ENCODE measurements around the gene MOB1B. TPM values are rescaled to one million over a fixed set of nuclear protein-coding genes. Genes with fewer than 3 reads are reported as not detected.

MOB1B gene
- total RNA-seq, 1 donor from 2014 or later: 15.8 TPM

DNA sequence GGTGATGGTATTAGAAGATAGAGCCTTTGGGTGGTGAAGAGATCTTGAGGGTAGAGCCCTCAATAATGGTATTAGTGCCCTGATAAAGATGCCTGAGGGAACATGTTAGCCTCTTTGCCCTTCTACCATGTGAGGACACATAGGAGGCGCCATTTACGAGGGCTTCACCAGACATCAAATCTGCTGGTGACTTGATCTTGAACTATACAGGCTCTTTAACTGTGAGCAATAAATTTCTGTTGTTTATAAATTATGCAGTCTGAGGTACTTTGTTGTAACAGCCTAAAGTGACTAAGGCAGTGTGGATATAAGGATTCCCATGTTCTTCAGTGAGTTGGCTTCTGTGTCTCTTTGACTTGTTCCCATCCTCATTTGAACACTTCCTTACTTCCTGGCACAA lies 11.8 kb downstream of the MOB1B start:
- intact Hi-C loops (cut with micrococcal nuclease): no loop called here

DNA sequence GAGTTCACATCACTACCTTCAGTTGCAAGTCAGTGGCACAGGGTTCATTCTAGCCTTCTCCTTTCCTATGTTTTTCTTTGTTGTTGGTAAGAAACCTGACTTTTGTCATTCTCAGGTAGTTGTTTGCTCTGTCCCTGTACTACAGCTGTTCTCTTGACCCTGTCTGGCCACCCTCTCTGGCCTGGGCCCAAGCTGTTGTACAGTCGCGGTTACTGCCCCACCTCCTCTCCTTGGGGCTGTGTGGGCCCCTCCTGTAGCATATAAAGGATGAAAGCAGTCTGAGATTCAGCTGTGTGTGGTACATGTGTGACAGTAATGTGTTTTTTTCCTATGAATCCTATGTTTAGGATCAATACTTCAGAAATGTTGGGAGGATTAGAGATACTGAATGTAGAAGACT lies 12.5 kb downstream of the MOB1B start:
- intact Hi-C loops (cut with micrococcal nuclease): no loop called here

DNA sequence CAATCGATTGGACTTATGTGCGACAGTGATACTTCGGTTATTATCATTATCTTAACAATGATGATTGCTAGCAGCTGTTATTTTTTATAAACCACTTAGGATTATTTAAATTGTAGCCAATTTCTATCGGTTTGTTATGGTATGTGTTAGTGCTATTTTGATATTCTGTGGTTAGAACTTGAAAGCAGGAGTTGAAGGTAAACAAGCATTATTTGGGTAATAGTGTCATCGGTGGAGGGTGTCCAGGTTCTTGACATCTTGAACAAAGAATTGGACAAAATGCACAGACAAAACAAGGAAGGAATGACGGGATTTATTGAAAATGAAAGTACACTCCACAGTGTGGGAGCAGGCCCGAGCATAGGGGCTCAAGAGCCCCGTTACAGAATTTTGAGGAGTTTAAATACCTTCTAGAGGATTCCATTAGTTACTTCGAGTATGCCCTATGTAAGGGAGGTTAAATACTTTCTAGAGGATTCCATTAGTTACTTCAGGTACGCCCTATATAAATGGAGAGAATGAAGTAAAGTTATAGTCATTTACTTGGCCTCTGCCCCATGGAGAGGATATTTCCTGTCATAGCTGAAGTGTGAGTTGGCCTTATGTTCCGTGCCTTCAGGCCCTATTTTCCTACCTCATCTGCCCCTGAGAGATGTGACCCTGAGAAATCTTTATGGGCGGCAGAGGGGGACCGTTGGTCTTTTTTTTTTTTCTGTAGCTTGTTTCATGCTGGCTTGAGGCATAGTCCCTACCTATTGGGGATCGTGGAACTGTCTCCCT lies 13.1 kb downstream of the MOB1B start:
- intact Hi-C loops (cut with micrococcal nuclease): no loop called here

DNA sequence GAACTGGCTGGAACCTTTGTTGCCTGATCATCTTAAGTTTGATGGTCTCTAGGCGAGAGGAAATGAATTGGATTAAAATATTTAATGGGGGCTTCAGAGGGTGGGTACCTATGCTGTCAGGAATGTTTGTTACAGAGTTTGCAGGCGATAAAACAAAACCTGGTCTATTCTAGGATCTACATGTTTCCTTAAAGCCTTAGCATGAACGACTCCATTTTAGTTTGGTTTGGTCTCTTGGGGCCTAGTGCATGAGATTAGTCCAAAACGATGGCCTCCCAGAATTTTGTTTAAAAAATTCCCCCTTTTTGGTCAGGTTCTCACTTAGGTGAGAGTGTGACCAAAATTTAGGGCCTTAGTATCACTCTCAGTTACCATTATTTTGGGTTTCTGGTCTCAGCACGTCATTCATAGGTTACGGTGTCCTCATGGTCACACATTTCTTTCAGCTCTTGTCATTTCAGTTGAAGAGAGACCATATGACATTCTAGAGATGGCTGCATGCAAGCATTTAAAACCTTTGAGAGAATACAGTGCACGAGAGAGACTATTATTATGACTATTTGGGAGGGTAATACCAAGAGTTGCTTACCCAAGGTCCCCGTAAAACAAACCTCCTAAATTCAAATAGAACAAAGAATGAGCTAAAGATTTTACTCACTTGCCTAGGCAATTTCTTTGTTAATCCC lies 13.8 kb downstream of the MOB1B start:
- intact Hi-C loops (cut with micrococcal nuclease): no loop called here

DNA sequence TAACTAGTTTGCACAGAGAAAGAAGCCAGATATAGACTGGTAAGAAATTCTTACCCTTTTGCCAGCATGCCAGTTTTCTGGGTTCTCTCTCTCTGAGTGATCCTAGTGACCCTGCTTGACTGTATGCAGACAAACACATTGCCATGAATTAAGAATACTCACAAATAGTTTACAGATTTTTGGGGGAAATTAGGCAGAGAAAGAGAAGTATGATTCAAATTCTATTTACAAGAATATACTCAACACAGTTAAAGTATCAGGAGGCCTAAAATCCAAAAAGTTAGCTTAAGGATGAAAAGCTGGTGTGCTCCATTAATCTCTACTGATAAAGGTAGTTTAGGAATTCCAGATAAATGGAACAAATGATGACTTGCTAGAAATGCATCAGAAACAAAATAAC lies 18.4 kb downstream of the MOB1B start:
- intact Hi-C loops (cut with micrococcal nuclease): no loop called here

DNA sequence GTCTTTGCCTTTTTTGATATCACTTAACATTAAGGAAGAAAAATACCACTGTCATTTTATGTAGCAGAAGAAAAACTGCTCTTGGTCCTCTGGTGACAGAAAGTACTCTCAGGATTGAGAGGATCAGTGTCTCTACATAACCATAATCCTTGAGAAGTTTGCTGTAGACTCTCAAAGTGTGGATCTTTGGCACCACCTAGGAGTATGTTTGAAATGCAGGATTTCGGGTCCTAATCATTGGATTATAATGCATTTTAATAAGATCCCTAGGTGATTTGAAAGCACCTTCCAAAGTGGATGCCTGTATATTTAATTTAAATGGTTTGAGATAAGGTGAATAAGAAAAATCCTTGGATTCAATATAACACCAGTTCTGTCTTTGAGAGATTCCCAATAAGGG lies 23.2 kb downstream of the MOB1B start:
- intact Hi-C loops (cut with micrococcal nuclease): no loop called here

DNA sequence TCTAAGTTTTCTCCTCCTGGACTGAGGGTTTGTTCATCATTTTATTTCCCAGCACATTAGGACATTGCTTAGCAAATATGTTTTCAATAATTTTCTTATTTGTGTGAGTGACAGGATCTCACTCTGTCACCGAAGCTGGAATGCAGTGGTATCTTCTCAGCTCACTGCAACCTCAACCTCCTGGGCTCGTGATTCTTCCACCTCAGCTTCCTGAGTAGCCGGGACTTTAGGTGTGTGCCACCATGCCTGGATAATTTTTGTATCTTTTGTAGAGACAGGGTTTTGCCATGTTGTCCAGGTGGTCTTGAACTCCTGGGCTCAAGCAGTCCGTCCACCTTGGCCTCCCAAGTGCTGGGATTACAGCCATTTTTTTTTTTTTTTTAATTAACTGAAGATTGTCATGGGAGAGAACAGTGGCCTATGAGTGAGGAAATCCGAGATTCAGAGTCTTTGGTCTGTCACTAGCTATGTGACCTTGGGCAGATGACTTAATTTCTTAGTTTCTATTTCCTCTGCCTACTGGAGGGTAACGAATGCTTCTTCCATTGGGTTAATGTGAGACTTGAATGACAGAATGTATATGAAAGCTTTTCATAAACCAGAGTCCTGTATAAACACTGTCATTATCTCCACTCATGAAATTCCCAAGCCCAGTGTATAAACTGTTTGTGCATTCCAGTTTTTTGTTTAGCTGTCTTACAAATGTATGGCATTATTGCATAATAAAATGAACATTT lies 23.9 kb downstream of the MOB1B start:
- intact Hi-C loops (cut with micrococcal nuclease): no loop called here

DNA sequence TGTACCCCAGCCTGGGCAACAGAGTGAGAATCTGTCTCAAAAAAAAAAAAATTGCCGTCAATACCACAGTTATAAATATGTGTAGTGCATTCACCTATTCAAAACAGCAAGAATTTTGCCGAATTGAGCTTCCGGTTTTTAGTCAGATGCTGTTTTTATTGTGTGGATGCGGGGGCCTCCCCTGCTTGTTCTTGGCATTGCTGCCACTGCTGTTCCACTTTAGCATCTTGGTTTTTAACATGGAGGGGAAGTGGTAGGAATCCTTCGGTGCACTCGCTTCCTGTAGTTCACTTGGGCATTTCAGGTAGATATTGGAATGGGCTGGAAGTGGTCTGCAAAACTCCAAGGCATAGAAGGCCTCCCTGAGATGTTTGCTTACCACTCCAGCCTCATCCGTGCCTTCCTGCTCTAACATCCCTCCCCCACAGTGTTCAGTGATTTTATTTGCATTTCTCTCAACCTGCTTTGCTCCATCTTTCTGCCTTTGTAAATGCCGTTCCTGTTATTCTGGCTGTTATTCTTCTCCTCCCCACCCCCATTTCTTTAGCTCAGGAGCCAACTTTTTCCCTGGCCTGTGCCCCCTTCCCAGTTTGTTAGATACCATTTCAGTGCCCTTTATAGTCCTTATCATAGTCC lies 25.5 kb downstream of the MOB1B start:
- intact Hi-C loops (cut with micrococcal nuclease): no loop called here

DNA sequence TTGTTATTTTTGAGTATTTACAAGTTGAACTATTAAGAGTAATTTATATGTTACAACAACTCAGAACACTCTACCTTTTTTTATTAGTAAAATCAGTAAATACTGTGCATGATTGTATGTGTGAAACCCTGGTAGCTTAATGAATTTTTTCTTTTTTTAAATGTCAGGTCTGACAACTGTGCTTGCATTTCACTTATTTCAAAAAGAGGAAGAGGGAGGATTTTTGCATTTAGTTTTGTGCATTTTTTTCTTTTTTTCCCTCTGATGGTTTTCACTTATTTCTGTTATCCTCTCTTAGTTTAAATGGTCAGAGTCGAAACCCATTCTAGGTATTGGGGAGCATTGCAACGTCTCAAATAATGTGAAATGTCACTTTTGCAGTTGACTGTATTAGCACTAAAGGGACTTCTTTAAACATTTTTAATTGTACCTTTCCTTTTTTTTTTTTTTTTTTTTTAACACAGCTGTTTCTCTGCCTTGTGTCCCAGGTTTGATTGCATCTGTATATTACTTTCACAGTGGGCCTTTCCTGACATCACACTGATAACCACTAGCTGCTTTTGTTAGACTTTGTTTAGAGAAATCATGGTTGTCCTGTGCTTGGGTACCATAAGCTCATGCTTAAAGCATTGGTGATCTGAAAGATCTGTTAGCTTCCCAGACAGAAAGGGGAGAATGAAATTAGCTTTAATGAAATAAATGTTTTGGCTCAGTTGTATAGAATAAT lies 28.5 kb downstream of the MOB1B start:
- intact Hi-C loops (cut with micrococcal nuclease): no loop called here

DNA sequence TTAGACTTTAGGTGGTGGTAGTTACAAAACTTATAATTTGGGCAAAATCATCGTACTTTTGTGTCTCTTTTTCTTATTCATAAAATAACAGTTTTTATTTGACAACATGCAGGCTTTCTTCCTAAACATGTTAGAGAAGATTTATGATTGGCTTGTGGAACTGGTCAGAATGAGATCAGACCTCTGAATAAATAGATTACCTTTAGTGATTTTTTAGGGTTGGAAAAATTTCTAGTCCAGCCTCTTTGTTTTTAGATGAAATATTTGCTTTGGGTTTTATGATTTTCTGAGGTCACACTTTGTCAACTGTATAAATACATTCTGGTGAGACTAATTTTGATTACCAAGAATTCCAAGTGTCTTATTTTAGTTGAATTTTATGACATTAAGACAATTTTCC lies 29.2 kb downstream of the MOB1B start:
- intact Hi-C loops (cut with micrococcal nuclease): no loop called here

DNA sequence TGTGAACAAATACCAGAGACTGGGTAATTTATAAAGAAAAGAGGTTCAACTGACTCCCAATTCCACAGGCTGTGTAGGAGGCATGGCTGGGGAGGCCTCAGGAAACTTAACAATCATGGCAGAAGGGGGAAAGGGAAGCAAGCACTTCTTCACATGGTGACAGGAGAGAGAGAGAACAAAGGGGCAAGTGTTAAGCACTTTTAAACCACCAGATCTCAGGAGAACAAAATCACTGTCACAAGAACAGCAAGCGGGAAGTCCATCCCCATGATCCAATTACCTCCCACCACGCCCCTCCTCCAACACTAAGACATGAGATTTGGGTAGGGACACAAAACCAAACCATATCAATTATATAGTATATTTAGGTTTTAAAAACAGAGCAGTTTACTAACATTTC lies 30.8 kb downstream of the MOB1B start:
- intact Hi-C loops (cut with micrococcal nuclease): no loop called here

DNA sequence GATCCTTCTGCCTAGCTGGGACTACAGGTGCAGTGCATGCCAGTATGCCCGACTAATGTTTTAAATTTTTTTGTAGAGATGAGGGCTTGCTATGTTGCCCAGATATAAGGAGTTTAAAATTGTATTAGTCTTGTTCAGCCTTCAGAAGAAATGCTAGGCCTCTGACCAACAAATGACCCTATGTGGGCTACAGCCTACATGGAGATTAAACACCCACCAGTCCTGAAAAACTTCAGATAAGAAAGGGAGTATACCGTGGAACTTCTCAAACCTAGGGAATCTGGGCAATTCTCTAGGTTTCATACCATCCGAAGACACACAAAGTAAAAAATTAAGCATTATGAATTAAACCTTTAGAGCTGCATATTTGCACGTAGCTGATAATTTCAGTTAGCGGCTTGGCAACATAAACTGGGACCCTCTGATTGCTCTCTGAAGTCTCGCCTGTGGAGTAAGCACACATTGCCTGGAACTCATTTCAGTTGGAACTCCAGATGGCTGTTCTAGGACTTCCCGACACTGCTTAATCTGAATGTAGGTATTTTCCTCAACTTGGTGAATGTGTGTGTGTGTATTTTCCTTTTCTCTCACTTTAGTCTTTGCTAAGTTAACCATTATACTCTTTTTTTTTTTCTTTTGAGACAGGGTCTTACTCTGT lies 33.0 kb downstream of the MOB1B start:
- intact Hi-C loops (cut with micrococcal nuclease): no loop called here

DNA sequence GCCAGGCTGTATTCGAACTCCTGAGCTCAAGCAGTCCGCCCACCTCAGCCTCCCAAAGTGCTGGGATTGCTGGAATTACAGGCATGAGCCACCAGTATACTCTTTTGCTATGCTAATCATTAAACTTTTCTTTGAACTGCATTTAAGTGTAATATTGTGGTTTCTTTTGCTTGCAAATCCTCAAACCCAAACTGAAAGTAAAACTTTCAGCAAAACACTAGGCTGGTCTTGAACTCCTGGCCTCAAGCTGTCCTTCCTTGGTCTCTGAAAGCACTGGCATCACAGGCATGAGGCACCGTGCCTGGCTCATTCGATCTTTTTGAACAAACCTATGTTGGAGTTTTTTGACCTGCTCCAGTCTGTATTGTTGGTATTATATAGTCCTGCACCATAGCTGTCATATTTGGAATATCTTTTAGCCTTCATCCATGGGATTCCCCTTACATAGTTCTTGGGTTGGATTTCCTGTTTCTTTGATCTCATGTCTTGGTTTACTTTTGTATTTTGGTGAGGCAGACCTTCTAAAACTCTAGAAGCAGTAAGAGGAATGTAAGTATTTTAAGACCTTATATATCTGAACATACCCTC lies 34.1 kb downstream of the MOB1B start:
- intact Hi-C loops (cut with micrococcal nuclease): no loop called here

DNA sequence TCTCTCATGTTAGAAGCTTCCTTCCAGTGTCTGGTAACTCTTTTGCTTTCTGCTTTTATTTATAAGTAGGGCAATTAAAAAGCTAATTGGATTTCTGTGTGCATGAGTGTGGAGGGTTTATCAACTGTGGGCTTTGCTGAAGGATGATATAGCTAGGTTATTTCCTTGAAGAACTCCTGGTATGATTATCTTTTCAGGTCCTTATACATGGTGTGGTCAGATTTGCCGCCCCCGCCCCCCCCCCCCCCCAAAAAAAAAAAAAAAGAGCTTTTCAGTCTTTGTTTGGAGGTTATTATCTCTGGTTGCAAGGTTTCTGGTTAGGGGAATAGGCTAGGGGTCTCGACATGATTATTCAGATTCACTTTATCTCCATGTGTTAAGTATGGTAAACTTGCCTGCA lies 35.9 kb downstream of the MOB1B start:
- intact Hi-C loops (cut with micrococcal nuclease): no loop called here

DNA sequence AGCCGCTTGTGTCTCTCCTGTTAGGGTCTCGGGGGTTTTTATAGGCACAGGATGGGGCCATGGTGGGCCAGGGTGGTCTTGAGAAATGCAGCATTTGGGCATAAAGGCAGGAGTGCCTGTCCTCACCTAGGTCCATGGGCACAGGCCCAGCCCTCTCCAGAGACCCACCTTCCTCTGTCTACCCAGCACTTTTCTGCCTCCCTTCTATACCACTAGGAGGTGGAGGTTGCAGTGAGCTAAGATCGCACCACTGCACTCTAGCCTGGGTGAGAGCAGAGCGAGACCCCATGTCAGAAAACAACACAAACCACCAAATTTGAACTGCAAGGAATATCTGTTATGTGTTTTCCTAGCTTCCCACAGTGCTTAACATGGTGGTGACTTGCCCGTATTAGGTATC lies 38.0 kb downstream of the MOB1B start:
- intact Hi-C loops (cut with micrococcal nuclease): no loop called here

DNA sequence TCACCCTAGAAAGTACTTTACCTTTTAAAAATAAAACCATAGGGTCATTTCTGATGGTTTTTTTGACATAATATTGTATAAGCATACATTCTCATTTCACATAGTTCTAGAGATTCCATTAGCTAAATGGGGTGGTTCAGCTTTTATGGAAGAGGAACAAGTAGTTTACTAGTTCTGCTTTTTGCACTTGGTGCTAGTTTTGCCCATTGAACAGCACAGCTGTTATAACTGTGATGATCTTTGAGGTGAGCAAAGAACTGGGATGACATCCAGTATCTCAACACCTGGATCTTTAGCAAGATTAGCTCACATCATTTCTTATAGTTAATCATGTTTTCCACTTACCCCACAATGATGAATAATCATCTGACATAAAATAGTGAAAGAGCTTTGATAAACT lies 40.9 kb downstream of the MOB1B start:
- intact Hi-C loops (cut with micrococcal nuclease): no loop called here

DNA sequence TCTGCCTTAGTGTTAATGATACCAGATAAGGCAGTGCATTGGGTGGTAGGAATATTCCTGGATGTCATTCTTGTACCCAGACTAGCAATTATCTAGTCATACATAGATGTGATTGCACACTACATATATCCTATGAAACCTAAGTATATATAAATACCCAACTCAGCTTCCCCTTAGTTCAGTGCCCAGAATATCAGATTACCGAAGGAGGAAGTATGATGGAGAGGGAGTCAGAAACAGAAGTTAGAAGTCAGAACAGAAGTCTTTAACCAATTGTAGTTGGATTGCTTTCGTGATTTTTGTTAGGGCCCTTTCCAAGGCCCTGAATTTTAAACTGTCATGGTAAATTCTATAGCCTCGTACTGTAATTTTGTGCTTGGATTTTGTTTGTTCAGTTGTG lies 42.9 kb downstream of the MOB1B start:
- intact Hi-C loops (cut with micrococcal nuclease): no loop called here

DNA sequence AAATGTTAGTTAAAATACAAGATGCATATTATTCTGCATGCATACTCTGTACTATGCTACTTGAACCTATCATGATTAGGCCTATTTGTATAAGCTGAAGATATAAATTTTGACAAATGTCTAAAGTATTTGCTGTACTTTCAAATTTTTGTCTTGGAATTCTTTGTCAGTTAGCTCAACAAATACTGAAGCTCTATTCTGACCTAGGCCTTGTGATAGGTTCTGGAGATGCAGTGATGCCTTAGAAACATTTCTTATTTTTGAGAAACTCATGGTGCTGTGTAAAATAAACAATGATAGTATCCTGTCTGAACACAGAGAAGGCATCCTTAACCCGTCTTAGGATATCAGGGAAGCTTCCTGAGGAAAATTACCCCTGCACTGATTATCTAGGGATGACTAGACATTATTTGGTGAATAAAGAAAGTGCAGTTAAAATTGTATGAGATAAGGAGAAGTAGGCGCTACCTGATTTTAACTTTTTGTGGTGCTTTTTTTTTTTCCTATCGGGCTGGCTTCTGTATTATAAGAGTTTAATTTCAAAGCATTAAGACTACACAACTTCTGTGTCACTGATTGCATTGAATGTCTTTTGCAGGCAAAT lies 43.4 kb downstream of the MOB1B start:
- intact Hi-C loops (cut with micrococcal nuclease): no loop called here

DNA sequence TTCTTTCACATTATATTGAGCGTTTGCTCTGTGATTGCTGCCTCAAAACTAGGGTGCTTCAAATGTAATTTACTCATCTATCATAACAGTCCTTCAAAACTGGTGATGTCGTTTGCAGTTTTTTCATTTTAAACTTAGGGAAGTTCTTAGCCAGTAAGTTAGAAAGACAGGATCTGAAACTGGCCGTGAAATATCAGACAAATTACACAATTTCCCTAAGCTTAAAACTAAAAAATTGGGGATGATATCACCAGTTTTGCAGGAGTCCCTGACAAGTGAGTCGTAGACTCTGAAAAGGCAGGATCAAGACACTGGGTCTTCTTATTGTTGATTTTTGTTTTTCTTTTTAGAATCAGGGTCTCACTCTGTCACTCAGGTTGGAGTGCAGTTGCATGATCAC lies 44.8 kb downstream of the MOB1B start:
- intact Hi-C loops (cut with micrococcal nuclease): no loop called here

DNA sequence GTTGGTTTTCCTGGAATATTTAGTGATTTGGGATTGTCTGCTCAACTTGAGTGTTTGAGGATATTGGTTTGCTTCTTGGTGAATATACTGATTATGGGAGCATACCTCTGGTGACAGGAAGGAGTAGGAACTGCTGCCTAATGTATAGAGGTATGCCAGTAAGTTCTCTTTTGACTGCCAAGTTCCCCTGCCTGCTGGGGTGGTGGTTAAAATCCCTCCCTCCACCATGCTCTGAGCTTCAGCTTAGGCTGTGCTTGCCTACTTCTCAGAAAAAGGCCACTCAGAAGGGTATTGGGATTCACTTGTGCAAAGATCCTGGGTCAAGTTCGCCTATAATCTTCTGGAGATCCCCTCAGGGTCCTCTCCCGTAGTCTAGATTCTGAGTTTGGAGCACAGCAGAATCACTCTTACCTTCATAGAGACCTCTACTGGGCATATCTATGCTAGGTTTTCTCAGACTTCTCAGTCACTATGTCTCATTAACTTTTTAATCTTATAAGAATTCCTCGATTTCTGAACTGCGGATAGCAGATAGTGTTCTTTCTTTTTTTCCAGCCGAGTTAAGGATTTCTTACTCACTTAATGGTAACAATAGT lies 46.6 kb downstream of the MOB1B start:
- intact Hi-C loops (cut with micrococcal nuclease): no loop called here
